PFSK-1 (cell line): ENCODE measurements around the gene CXCL12.

Source experiments
- POLR2AphosphoS5 ChIP-seq: IDR thresholded peaks from 2 replicates; pipeline ENCODE4 v1.6.1; 2012; ENCODE audit warnings: low read depth, mild to moderate bottlenecking, control low read depth, low read length, moderate library complexity
- TAF1 ChIP-seq: IDR thresholded peaks from 2 replicates; pipeline ENCODE4 v1.6.1; 2012; ENCODE audit warnings: low read length, control low read depth, borderline replicate concordance; ENCODE audit not compliant: insufficient read depth
- TF ChIP-seq, protein P1 (sequence below), 2 experiments: IDR thresholded peaks; 2 replicates each; pipeline versions ENCODE4 v1.6.1 to v1.8.0; 2011 to 2012; ENCODE audit warnings: low read depth in 2 of 2, low read length in 2 of 2, control low read depth in 1 of 2, inconsistent platforms in 1 of 2, mild to moderate bottlenecking in 1 of 2, moderate library complexity in 1 of 2; ENCODE audit not compliant: insufficient read depth in 1 of 2

- TF ChIP-seq, protein P1, sequence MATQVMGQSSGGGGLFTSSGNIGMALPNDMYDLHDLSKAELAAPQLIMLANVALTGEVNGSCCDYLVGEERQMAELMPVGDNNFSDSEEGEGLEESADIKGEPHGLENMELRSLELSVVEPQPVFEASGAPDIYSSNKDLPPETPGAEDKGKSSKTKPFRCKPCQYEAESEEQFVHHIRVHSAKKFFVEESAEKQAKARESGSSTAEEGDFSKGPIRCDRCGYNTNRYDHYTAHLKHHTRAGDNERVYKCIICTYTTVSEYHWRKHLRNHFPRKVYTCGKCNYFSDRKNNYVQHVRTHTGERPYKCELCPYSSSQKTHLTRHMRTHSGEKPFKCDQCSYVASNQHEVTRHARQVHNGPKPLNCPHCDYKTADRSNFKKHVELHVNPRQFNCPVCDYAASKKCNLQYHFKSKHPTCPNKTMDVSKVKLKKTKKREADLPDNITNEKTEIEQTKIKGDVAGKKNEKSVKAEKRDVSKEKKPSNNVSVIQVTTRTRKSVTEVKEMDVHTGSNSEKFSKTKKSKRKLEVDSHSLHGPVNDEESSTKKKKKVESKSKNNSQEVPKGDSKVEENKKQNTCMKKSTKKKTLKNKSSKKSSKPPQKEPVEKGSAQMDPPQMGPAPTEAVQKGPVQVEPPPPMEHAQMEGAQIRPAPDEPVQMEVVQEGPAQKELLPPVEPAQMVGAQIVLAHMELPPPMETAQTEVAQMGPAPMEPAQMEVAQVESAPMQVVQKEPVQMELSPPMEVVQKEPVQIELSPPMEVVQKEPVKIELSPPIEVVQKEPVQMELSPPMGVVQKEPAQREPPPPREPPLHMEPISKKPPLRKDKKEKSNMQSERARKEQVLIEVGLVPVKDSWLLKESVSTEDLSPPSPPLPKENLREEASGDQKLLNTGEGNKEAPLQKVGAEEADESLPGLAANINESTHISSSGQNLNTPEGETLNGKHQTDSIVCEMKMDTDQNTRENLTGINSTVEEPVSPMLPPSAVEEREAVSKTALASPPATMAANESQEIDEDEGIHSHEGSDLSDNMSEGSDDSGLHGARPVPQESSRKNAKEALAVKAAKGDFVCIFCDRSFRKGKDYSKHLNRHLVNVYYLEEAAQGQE (IDR thresholded peaks at IDR 0.05; ENCODE audit: insufficient read depth in 1 of 2, low read depth in 2 of 2, low read length in 2 of 2), result no peak
- TF ChIP-seq TAF1 (no peak), POLR2AphosphoS5 (no peak)
These were observed 43.0 kb downstream of the CXCL12 start for GRCh38 chr10:44341886-44342285.
